Activated T-cell treated with anti-CD3 and anti-CD28 coated beads, Interleukin-2, amount 50 U/mL, for 4 hours (primary cell): ENCODE data around the gene CAST. TPM values are rescaled to one million over a fixed set of nuclear protein-coding genes. Genes with fewer than 3 reads are reported as not detected.
"Not testable (repeated sequence)": the region's sequence is repeated elsewhere in the genome, so short reads cannot be mapped to it uniquely, and the experiment has no call there.

Source experiments
- ATAC-seq, 2 donors: fragments of 200-7000 bp; cut with Tn5 transposase; one replicate each; pipeline ENCODE4 v1.10.0; 2021
- DNase-seq: peaks from one replicate; pipeline ENCODE4 v3.0.0-alpha.2; 2020
- H3K27me3 Mint-ChIP-seq: one replicate; pipeline ENCODE4 v1.8.0; 2021; ENCODE audit warnings: low read depth, mixed read lengths
- H3K36me3 Mint-ChIP-seq: one replicate; pipeline ENCODE4 v1.8.0; 2022; ENCODE audit warnings: mixed read lengths; ENCODE audit not compliant: insufficient read depth
- H3K4me1 Mint-ChIP-seq: one replicate; pipeline ENCODE4 v1.8.0; 2021; ENCODE audit warnings: low read depth, mixed read lengths
- H3K4me3 Mint-ChIP-seq: one replicate; pipeline ENCODE4 v1.8.0; 2021; ENCODE audit warnings: mild to moderate bottlenecking, moderate library complexity, mixed read lengths
- H3K9me3 Mint-ChIP-seq: one replicate; pipeline ENCODE4 v1.8.0; 2021; ENCODE audit warnings: mixed read lengths
- total RNA-seq, 3 donors: library from RNA; stranded (reverse); gene quantifications; one replicate each; pipeline ENCODE4 v1.2.1, GENCODE V29; 2021

The CAST gene, protein sequence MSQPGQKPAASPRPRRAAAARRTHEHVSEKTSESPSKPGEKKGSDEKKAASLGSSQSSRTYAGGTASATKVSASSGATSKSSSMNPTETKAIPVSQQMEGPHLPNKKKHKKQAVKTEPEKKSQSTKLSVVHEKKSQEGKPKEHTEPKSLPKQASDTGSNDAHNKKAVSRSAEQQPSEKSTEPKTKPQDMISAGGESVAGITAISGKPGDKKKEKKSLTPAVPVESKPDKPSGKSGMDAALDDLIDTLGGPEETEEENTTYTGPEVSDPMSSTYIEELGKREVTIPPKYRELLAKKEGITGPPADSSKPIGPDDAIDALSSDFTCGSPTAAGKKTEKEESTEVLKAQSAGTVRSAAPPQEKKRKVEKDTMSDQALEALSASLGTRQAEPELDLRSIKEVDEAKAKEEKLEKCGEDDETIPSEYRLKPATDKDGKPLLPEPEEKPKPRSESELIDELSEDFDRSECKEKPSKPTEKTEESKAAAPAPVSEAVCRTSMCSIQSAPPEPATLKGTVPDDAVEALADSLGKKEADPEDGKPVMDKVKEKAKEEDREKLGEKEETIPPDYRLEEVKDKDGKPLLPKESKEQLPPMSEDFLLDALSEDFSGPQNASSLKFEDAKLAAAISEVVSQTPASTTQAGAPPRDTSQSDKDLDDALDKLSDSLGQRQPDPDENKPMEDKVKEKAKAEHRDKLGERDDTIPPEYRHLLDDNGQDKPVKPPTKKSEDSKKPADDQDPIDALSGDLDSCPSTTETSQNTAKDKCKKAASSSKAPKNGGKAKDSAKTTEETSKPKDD
- 10 to 100 TPM; 57.5 to 73.9 (median 58.1) TPM for total RNA-seq

DNA sequence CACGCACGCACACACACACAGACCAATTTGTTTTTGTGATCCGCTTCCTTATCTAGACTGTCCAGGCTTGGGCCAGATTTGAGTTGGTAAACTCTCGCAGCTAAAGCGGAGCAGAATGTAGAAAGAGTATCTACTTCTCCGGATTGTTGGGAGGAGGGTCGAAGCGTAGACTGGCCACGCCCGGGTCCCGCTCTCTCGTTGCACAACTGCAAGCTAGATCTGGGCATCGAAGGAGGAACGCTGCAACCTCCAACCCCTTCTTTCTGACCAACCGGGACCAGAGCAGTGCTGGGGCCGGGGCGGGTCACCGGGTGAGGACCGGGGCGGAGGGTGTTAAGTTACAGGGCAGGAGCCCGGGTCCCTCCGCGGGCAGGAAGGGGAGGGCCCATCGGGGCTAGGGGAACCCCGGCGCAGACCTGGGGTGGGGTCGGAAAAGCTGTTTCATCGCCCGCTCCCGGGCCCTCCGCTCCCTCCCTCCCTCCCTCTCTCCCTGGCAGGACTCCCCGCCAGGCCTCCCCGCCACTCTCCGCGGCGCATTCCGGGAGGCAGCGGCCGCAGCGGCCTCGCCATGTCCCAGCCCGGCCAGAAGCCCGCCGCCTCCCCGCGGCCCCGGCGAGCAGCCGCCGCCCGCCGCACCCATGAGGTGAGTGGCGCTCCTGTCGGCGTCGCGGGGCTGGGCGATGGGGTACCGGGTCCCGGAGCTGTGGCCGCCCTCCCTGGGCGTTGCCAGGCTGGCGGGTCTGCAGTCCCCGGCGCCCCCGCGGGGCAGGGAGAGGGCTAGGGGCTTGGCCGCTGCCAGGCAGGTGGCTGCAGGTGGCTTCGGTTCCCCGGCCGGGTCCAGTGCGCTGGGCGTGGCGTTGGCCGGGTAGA lies at the start of gene CAST:
CAST (plus strand) TSS at position 522 of the 870 bp plus-strand sequence; CDS start at position 569, 47 bp downstream.
- ATAC-seq, result peak; percentile 67 to 69
- Mint-ChIP-seq H3K4me1 (peaks cover 44% of the 10 kb centered on the region), H3K9me3 (no peaks in the 10 kb centered on the region), H3K36me3 (no peaks in the 10 kb centered on the region), H3K27me3 (peaks cover 3% of the 10 kb centered on the region), H3K4me3 (peak within 1 kb of the TSS; percentile 95)
- DNase-seq, result peak; percentile 76

- Mint-ChIP-seq H3K27me3 (peaks cover 12% of the 10 kb centered on the region), H3K4me1 (peaks cover 4% of the 10 kb centered on the region), H3K4me3 (no peak overlapping the region), H3K9me3 (peaks cover 3% of the 10 kb centered on the region), H3K36me3 (no peaks in the 10 kb centered on the region)
- ATAC-seq (peak; percentile 53 to 61), DNase-seq (peak; percentile 36)
These were observed 48.0 kb upstream of the CAST start for GRCh38 chr5:96614110-96614691.

GRCh38 chr5:96615223-96615622 lies 47.0 kb upstream of the CAST start:
- no peak for ATAC-seq
- Mint-ChIP-seq H3K4me1 (peaks cover 4% of the 10 kb centered on the region), H3K9me3 (peaks cover under 1% of the 10 kb centered on the region)

DNA sequence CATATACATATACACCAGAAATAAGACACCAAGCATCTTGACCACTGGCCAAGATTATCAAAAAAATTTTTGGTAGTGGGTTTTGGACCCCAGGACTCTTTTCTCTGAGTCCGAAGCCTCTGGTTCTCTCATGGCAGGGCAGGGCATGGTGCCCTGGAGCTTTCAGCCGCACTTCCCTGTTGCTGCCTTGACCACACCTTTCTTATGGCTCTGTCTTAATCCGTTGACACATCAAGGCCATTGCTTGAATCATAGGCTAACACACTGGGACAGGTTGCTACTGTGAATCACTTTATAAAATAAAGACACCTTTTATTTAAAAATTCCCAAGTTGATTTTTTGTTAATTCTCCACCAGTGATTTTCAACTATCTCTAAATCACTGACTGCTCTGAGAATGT lies 45.4 kb upstream of the CAST start:
- Mint-ChIP-seq H3K4me3 (no peak overlapping the region), H3K4me1 (peaks cover 4% of the 10 kb centered on the region), H3K36me3 (no peaks in the 10 kb centered on the region), H3K27me3 (peaks cover 7% of the 10 kb centered on the region), H3K9me3 (no peaks in the 10 kb centered on the region)
- ATAC-seq (no peak), DNase-seq (no peak)

More at GRCh38 chr5:96615223-96615622, 47.0 kb upstream of the CAST start:
- H3K36me3 Mint-ChIP-seq, result no peaks in the 10 kb centered on the region
- H3K4me3 Mint-ChIP-seq, result no peak overlapping the region
- H3K27me3 Mint-ChIP-seq, result peaks cover 10% of the 10 kb centered on the region
- DNase-seq, result no peak

DNA sequence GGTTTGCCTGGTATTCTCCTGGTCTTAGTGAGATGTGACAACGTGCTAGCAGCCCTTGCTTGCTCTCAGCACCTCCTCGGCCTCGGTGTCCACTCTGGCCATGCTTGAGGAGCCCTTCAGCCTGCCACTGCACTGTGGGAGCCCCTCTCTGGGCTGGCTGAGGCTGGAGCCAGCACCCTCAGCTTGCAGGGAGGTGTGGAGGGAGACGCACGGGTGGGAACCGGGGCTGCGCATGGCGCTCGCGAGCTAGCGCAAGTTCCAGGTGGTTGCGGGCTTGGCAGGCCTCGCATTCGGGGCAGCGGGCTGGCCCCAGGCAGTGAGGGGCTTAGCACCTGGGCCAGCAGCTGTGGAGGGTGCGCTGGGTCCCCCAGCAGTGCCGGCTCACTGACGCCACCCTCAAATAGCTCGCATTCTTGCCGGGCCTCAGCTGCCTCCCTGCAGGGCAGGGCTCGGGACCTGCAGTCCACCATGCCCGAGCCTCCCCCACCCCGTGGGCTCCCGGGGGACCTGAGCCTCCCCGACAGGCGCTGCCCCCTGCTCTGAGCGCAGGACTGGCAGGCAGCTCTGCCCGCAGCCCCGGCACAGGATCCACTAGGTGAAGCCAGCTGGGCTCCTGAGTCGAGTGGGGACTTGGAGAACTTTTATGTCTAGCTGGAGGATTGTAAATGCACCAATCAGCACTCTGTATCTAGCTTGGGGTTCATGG lies 43.7 kb upstream of the CAST start:
- not testable (repeated sequence) for ATAC-seq, H3K36me3 Mint-ChIP-seq, H3K9me3 Mint-ChIP-seq, DNase-seq, H3K27me3 Mint-ChIP-seq, H3K4me3 Mint-ChIP-seq, H3K4me1 Mint-ChIP-seq

DNA sequence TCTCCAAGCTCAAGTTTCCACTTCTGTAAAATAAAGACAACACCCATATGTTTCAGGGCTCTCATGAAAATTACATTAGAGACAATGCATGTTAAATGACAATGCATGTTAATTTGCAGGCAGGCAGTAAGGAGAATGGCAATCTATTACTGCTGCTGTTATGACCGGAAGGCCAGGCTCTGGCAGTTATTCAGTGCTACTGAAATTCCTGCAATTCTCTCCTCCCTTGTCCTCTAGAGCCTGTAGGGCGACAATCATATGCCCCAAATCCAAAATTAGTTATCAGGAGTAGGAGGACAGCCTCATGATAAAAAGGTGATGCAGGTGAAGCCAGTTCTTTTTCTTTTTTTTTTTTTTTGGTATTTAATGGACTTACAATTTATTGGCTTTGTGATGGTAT lies 42.2 kb upstream of the CAST start:
- Mint-ChIP-seq H3K4me3 (no peak overlapping the region), H3K9me3 (no peaks in the 10 kb centered on the region), H3K4me1 (no peaks in the 10 kb centered on the region), H3K36me3 (no peaks in the 10 kb centered on the region), H3K27me3 (no peaks in the 10 kb centered on the region)
- ATAC-seq, result no peak
- DNase-seq, result no peak

DNA sequence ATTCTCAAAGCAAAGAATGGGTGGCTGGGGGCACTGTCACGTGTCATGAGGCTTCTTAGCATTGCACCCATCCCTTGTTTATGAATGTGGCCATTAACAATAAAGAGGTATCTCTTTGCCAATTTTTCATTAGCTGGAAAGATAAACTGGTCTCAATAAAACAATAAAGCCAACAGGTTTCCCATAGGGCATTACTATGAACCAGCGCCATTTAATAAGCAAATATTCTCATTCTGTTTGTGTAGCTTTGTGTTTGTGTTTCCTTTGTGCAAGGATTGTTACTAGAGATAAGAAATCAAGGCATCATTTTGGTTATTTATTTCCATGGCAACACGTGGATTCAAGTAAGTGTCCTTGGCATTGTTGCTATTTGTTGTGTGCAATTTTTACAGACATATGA lies 37.6 kb upstream of the CAST start:
- Mint-ChIP-seq H3K9me3 (no peaks in the 10 kb centered on the region), H3K4me3 (no peak overlapping the region), H3K27me3 (no peaks in the 10 kb centered on the region), H3K4me1 (peaks cover 9% of the 10 kb centered on the region), H3K36me3 (no peaks in the 10 kb centered on the region)
- DNase-seq (no peak), ATAC-seq (no peak)

DNA sequence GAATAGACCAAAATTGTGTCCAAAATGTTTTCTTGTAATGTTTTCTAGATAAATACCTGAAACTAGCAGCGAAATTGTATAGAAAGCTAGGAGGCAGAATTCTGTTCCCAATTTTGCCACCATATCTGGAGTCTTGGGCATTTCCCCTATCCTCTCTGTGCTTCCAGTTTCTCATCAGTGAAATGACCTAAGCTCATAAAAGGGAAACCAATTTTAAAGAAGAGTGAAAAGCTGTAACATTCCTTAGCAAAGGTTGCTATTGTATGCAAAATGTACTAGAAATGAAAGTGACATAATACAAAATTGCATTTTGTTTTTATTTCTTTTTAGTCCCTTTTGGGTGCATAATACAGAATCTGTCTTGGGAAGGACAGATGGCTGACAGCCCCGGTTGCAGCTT lies 36.8 kb upstream of the CAST start:
- Mint-ChIP-seq H3K36me3 (no peaks in the 10 kb centered on the region), H3K4me3 (no peak overlapping the region), H3K4me1 (peaks cover 9% of the 10 kb centered on the region), H3K9me3 (no peaks in the 10 kb centered on the region), H3K27me3 (no peaks in the 10 kb centered on the region)
- ATAC-seq (no peak), DNase-seq (no peak)

DNA sequence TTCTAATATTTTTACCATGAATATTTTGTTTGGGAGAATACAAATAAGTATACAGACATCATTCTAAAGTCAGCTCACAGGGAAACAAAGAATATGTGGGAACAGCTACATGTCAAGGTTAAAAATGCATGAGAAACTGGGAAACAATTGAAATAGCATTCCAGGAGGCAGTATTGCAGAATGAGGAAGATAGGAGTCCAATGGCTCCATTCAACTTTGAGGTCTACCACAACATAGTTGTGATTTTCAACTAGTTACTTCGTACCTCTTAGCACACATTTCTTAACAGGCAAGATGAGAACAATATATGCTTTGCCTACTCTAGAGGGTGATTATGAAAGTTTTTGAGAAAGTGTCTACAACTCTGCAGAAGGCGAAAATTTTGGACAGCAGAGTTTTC lies 35.2 kb upstream of the CAST start:
- no peak for ATAC-seq
- H3K4me3 Mint-ChIP-seq, result no peak overlapping the region
- no peaks in the 10 kb centered on the region for H3K27me3 Mint-ChIP-seq
- no peak for DNase-seq
- peaks cover 9% of the 10 kb centered on the region for H3K4me1 Mint-ChIP-seq
- no peaks in the 10 kb centered on the region for H3K9me3 Mint-ChIP-seq
- H3K36me3 Mint-ChIP-seq, result no peaks in the 10 kb centered on the region

DNA sequence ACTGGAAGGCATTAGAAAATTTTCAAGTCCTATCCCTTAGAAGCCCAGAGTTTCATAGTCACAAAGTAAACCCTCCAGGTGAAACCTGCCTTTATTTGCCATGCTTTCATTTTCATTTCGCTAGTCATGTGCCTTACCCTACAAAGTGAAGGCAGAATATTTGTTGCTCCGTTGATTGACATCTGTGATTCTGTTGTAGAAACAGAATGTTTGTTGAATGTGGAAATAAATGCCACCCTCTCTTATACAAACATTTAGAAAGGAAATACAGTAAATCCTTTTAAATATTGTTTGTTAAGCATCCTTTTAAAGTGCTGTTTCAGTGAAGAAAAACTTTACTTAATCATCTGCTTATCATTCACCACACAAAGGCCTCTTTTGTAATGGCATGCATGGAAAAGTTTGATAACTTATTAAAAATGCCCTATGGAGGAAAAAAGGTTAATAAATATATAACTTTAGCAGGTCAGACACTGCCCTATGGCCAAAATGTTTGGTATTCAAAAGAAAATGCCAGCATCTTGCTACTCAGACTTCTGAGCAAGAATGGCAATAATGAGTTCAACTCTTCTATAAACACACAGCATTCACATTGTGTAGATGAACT lies 34.3 kb upstream of the CAST start:
- no peaks in the 10 kb centered on the region for H3K9me3 Mint-ChIP-seq

DNA sequence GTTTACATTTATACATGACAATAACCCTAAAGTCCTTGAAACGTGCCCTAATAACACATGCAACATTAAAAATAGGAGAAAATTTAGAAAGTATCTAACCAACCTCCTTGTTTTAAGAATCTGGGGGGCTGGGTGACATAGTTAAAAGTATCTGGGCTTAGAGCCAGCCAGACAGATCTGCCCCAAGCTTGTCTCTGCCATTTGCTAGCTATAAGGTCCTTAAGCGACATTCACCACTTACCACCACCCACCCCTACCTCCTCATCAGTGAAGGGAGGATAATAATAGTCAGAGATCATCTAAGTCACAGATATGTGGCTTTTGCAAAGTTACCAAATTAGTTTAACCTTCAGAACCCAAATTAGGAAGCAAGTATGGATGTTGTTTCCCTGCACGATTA lies 33.8 kb upstream of the CAST start:
- no peaks in the 10 kb centered on the region for H3K36me3 Mint-ChIP-seq
- DNase-seq (no peak), ATAC-seq (no peak)
- no peaks in the 10 kb centered on the region for H3K9me3 Mint-ChIP-seq
- peaks cover 9% of the 10 kb centered on the region for H3K4me1 Mint-ChIP-seq
- H3K4me3 Mint-ChIP-seq, result no peak overlapping the region
- H3K27me3 Mint-ChIP-seq, result no peaks in the 10 kb centered on the region

More for the DNA sequence above, 34.3 kb upstream of the CAST start:
- Mint-ChIP-seq H3K4me1 (peaks cover 9% of the 10 kb centered on the region), H3K36me3 (no peaks in the 10 kb centered on the region), H3K4me3 (peak overlapping the region; percentile 59), H3K27me3 (no peaks in the 10 kb centered on the region)
- DNase-seq (no peak), ATAC-seq (no peak)

DNA sequence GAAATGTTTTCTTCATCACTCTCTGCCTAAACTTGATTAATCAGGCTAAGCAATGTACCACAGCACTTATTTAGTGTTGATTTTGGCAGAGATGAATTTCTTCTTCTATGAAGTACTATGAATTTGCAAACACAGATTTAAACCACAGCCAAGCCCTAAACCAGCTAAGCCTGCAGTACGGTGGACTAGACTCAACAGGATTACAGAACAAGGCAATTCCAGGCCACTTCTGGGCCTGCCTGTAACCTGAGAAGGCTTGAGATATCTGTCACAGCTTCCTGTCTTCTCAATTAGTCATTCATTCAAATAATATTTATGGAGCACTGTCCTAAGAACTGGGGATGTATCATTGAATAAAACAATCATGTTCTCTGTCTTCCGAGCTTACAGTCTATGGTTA lies 32.4 kb upstream of the CAST start:
- H3K4me1 Mint-ChIP-seq, result peaks cover 9% of the 10 kb centered on the region
- ATAC-seq, result no peak
- peaks cover 8% of the 10 kb centered on the region for H3K27me3 Mint-ChIP-seq
- no peaks in the 10 kb centered on the region for H3K9me3 Mint-ChIP-seq
- no peak overlapping the region for H3K4me3 Mint-ChIP-seq
- no peak for DNase-seq
- no peaks in the 10 kb centered on the region for H3K36me3 Mint-ChIP-seq

DNA sequence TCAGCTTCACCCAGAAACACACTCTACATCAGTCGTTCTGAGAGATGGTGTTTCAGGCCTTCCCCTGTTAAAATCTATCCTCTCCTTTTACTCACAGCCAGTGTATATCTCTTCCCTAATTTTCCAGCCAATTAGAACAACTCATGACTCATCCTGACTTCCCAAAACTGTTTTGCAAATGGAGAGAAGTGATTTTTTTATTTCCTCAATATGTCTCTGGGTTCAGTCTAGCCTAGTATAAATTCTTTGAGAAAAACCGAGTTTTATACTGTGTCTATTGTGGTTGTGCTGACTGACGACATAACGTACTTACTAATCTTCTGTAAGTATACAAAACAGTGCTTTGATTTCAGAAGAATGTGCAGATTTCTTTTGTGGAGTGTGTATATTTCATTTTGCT lies 28.4 kb upstream of the CAST start:
- ATAC-seq (no peak), DNase-seq (no peak)
- Mint-ChIP-seq H3K36me3 (no peaks in the 10 kb centered on the region), H3K4me3 (no peak overlapping the region), H3K27me3 (peaks cover 10% of the 10 kb centered on the region), H3K4me1 (no peaks in the 10 kb centered on the region), H3K9me3 (no peaks in the 10 kb centered on the region)
